Thymus (tissue), 11 donors: ENCODE results near the gene PCDHGB7. TPM values are rescaled to one million over a fixed set of nuclear protein-coding genes. Genes with fewer than 3 reads are reported as not detected.
"Not testable (repeated sequence)": the region's sequence is repeated elsewhere in the genome, so short reads cannot be mapped to it uniquely, and the experiment has no call there.

Experiments
- DNase-seq, 9 donors: peaks; one replicate each; pipeline ENCODE4 v3.0.0-alpha.2; 2013; ENCODE audit warnings: low spot score in 9 of 9, low read depth in 6 of 9, missing footprints in 1 of 9
- H3K27ac ChIP-seq, 2 donors: one replicate each; pipeline ENCODE4 v1.5.1; 2013; ENCODE audit warnings: control low read depth in 1 of 2, low read depth in 1 of 2, low read length in 1 of 2, mild to moderate bottlenecking in 1 of 2, moderate library complexity in 1 of 2
- H3K27me3 ChIP-seq, 2 donors: one replicate each; pipeline ENCODE4 v1.5.1; 2013; ENCODE audit warnings: low read length in 1 of 2; ENCODE audit not compliant: control insufficient read depth in 2 of 2, insufficient read depth in 1 of 2
- H3K36me3 ChIP-seq, 2 donors: one replicate each; pipeline ENCODE4 v1.5.1; 2013; ENCODE audit warnings: low read length in 1 of 2, mild to moderate bottlenecking in 1 of 2, moderate library complexity in 1 of 2; ENCODE audit not compliant: control insufficient read depth in 2 of 2, insufficient read depth in 2 of 2
- H3K4me1 ChIP-seq, 2 donors: one replicate each; pipeline ENCODE4 v1.5.1; 2013; ENCODE audit warnings: low read length in 2 of 2; ENCODE audit not compliant: control insufficient read depth in 2 of 2, insufficient read depth in 2 of 2
- H3K4me3 ChIP-seq, 2 donors: one replicate each; pipeline ENCODE4 v1.5.1; 2013; ENCODE audit warnings: low read length in 2 of 2, control low read depth in 1 of 2, mild to moderate bottlenecking in 1 of 2
- H3K9me3 ChIP-seq, 2 donors: one replicate each; pipeline ENCODE4 v1.5.1; 2013; ENCODE audit warnings: low read length in 1 of 2, mild to moderate bottlenecking in 1 of 2; ENCODE audit not compliant: control insufficient read depth in 2 of 2, insufficient read depth in 1 of 2
- WGBS: extraction: QIAGEN DNeasy Blood & Tissue Kit; methylation state at CpG from one replicate; pipeline ENCODE4 v1.1.7; 2013; 5-methylcytosine and 5-hydroxymethylcytosine counted together
- polyA plus RNA-seq: library from polyadenylated mRNA; stranded (reverse); fragments of 200-250 nt; gene quantifications from one replicate; pipeline ENCODE4 v1.2.3, GENCODE V29; 2013
- total RNA-seq: library from RNA; stranded (reverse); fragments of 120-200 nt; gene quantifications from one replicate; pipeline ENCODE4 v1.2.4, GENCODE V29; 2013
- donor health status: healthy.

Gene PCDHGB7
- total and polyA plus RNA-seq, 2 donors, result 0.85 to 1.2 TPM

GRCh38 chr5:141421489-141421855 is 4.0 kb downstream of the PCDHGB7 start:
- Histone ChIP-seq H3K9me3 (peaks cover 19 to 36% of the 10 kb centered on the region in 2 donors), H3K27me3 (peaks cover 45 to 88% of the 10 kb centered on the region in 2 donors), H3K4me1 (peaks cover 0 to 6% of the 10 kb centered on the region in 2 donors), H3K4me3 (peak overlapping the region; percentile 43), H3K27ac (no peak overlapping the region), H3K36me3 (no peaks in the 10 kb centered on the region)
- DNase-seq, result no peak
- 12% methylated on average over 13 of the region's 13 CpGs for WGBS

GRCh38 chr5:141422742-141423291 is 5.3 kb downstream of the PCDHGB7 start:
- no peak overlapping the region for H3K4me3 ChIP-seq
- DNase-seq, result no peak
- no peak overlapping the region for H3K27ac ChIP-seq
- peaks cover 22 to 42% of the 10 kb centered on the region in 2 donors for H3K9me3 ChIP-seq
- WGBS, result 35% methylated on average over 42 of the region's 42 CpGs
- H3K4me1 ChIP-seq, result peaks cover 0 to 6% of the 10 kb centered on the region in 2 donors
- H3K27me3 ChIP-seq, result peaks cover 39 to 88% of the 10 kb centered on the region in 2 donors
- H3K36me3 ChIP-seq, result no peaks in the 10 kb centered on the region

GRCh38 chr5:141427783-141428426 is 10.4 kb downstream of the PCDHGB7 start:
- H3K27ac ChIP-seq, result no peak overlapping the region
- DNase-seq, result no peak
- H3K9me3 ChIP-seq, result peaks cover 17 to 35% of the 10 kb centered on the region in 2 donors
- 67% methylated on average over 53 of the region's 53 CpGs for WGBS
- H3K27me3 ChIP-seq, result peaks cover 21 to 85% of the 10 kb centered on the region in 2 donors
- no peak overlapping the region for H3K4me3 ChIP-seq
- no peaks in the 10 kb centered on the region for H3K36me3 ChIP-seq
- H3K4me1 ChIP-seq, result no peaks in the 10 kb centered on the region

- WGBS, result 16% methylated on average over 33 of the region's 33 CpGs
- H3K4me1 ChIP-seq, result no peaks in the 10 kb centered on the region
- H3K36me3 ChIP-seq, result no peaks in the 10 kb centered on the region
- H3K9me3 ChIP-seq, result peaks cover 17 to 30% of the 10 kb centered on the region in 2 donors
- peaks cover 18 to 81% of the 10 kb centered on the region in 2 donors for H3K27me3 ChIP-seq
- H3K4me3 ChIP-seq, result peak within 1 kb of the TSS in 1 of 2 donors; percentile 14
- no peak within 1 kb of the TSS for H3K27ac ChIP-seq
- peak in 1 of 9 donors; percentile 49 for DNase-seq
These were observed 13.0 kb downstream of the PCDHGB7 start, which contains the start of gene PCDHGA12 for GRCh38 chr5:141430332-141431113. Gene PCDHGA12, plus strand, starts transcription at chr5:141430507. Its CDS starts 253 bp downstream, at chr5:141430760.

GRCh38 chr5:141431286-141431685 is 13.8 kb downstream of the PCDHGB7 start:
- H3K4me1 ChIP-seq, result no peaks in the 10 kb centered on the region
- H3K9me3 ChIP-seq, result peaks cover 17 to 30% of the 10 kb centered on the region in 2 donors
- no peaks in the 10 kb centered on the region for H3K36me3 ChIP-seq
- 21% methylated on average over 37 of the region's 37 CpGs for WGBS
- DNase-seq, result no peak
- H3K27me3 ChIP-seq, result peaks cover 18 to 73% of the 10 kb centered on the region in 2 donors
- peak overlapping the region in 1 of 2 donors; percentile 14 for H3K4me3 ChIP-seq
- H3K27ac ChIP-seq, result no peak overlapping the region

- H3K4me1 ChIP-seq, H3K36me3 ChIP-seq, H3K27ac ChIP-seq, DNase-seq, H3K4me3 ChIP-seq: not testable (repeated sequence)
- peaks cover 17 to 63% of the 10 kb centered on the region in 2 donors for H3K27me3 ChIP-seq
- 47% methylated on average over 38 of the region's 38 CpGs for WGBS
- H3K9me3 ChIP-seq, result peaks cover 17 to 29% of the 10 kb centered on the region in 2 donors
These were observed 14.8 kb downstream of the PCDHGB7 start for GRCh38 chr5:141432308-141432707.

GRCh38 chr5:141432726-141433125 is 15.2 kb downstream of the PCDHGB7 start:
- not testable (repeated sequence) for H3K4me3 ChIP-seq, DNase-seq, H3K27ac ChIP-seq, H3K36me3 ChIP-seq, H3K4me1 ChIP-seq
- Histone ChIP-seq H3K9me3 (peaks cover 15 to 25% of the 10 kb centered on the region in 2 donors), H3K27me3 (peaks cover 16 to 59% of the 10 kb centered on the region in 2 donors)
- WGBS, result 39% methylated on average over 29 of the region's 29 CpGs

- Histone ChIP-seq H3K27ac (no peak overlapping the region), H3K27me3 (peaks cover 16 to 46% of the 10 kb centered on the region in 2 donors), H3K4me3 (no peak overlapping the region), H3K4me1 (no peaks in the 10 kb centered on the region), H3K36me3 (no peaks in the 10 kb centered on the region), H3K9me3 (peaks cover 14 to 21% of the 10 kb centered on the region in 2 donors)
- no peak for DNase-seq
- 88% methylated on average over 2 of the region's 2 CpGs for WGBS
These were observed 16.5 kb downstream of the PCDHGB7 start for GRCh38 chr5:141434006-141434405.

- H3K36me3 ChIP-seq, result no peaks in the 10 kb centered on the region
- H3K4me3 ChIP-seq, result no peak overlapping the region
- H3K27me3 ChIP-seq, result peaks cover 0 to 27% of the 10 kb centered on the region in 2 donors
- WGBS, result 94% methylated on average over 2 of the region's 2 CpGs
- H3K27ac ChIP-seq, result no peak overlapping the region
- DNase-seq, result no peak
- H3K9me3 ChIP-seq, result peaks cover 3 to 9% of the 10 kb centered on the region in 2 donors
- no peaks in the 10 kb centered on the region for H3K4me1 ChIP-seq
These were observed 19.7 kb downstream of the PCDHGB7 start for GRCh38 chr5:141437221-141437620.
